ENCODE measurements around the gene VTA1.

DNA sequence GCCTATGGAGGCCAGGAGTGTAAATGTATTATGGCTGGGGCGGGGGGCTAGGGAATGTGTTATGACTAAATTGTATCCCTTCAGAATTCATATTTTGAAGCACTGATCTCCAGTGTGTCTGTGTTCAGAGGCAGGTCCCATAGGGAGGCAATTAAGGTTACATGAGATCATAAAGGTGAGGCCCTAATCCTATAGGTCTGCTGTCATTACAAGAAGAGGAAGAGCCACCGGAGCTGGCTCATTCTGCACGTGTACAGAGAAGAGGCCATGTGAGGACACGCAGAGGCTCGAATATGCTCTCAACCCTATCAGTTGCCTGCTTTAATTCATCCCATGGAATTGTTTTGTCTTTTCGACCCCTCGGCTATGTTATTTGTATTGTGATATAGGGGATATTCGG is 76.9 kb downstream of the VTA1 start:
- TF ChIP-seq, protein P1, sequence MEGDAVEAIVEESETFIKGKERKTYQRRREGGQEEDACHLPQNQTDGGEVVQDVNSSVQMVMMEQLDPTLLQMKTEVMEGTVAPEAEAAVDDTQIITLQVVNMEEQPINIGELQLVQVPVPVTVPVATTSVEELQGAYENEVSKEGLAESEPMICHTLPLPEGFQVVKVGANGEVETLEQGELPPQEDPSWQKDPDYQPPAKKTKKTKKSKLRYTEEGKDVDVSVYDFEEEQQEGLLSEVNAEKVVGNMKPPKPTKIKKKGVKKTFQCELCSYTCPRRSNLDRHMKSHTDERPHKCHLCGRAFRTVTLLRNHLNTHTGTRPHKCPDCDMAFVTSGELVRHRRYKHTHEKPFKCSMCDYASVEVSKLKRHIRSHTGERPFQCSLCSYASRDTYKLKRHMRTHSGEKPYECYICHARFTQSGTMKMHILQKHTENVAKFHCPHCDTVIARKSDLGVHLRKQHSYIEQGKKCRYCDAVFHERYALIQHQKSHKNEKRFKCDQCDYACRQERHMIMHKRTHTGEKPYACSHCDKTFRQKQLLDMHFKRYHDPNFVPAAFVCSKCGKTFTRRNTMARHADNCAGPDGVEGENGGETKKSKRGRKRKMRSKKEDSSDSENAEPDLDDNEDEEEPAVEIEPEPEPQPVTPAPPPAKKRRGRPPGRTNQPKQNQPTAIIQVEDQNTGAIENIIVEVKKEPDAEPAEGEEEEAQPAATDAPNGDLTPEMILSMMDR (conservative IDR thresholded peaks at IDR 0.05): no peak
- TF ChIP-seq ZFX (IDR thresholded peaks at IDR 0.05): no peak
